ENCODE data around the gene SHKBP1. TPM values are rescaled to one million over a fixed set of nuclear protein-coding genes. Genes with fewer than 3 reads are reported as not detected.

SHKBP1 gene
- total and polyA plus RNA-seq, 9 of the 15 experiments (the other 6 are each of a cell fraction or from before 2014, with no cell fraction given), result 1.2 to 58.1 (median 22.3) TPM

GRCh38 chr19:40598121-40598917, 21.6 kb downstream of the SHKBP1 start (continued):
- no peak for TF ChIP-seq MXI1 (IDR thresholded peaks at IDR 0.05; ENCODE audit: low read depth, low read length)
- peak; percentile 18 for TF ChIP-seq NEUROD1 (IDR thresholded peaks at IDR 0.05; ENCODE audit: borderline replicate concordance, low read depth, low read length, partially characterized antibody)
- TF ChIP-seq, protein P1, sequence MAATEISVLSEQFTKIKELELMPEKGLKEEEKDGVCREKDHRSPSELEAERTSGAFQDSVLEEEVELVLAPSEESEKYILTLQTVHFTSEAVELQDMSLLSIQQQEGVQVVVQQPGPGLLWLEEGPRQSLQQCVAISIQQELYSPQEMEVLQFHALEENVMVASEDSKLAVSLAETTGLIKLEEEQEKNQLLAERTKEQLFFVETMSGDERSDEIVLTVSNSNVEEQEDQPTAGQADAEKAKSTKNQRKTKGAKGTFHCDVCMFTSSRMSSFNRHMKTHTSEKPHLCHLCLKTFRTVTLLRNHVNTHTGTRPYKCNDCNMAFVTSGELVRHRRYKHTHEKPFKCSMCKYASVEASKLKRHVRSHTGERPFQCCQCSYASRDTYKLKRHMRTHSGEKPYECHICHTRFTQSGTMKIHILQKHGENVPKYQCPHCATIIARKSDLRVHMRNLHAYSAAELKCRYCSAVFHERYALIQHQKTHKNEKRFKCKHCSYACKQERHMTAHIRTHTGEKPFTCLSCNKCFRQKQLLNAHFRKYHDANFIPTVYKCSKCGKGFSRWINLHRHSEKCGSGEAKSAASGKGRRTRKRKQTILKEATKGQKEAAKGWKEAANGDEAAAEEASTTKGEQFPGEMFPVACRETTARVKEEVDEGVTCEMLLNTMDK (IDR thresholded peaks at IDR 0.05; ENCODE audit: borderline replicate concordance, insufficient read depth, low read depth, low read length, poor library complexity, severe bottlenecking), result peak; percentile 60
- TF ChIP-seq ID3 (CRISPR knock-in tag; IDR thresholded peaks at IDR 0.05), result no peak
- TF ChIP-seq ID3 (tag; IDR thresholded peaks at IDR 0.05), result no peak
- no peak for TF ChIP-seq ZNF830 (CRISPR knock-in tag; IDR thresholded peaks at IDR 0.05)
- no peak for TF ChIP-seq ZNF398 (CRISPR knock-in tag; IDR thresholded peaks at IDR 0.05)
- no peak for TF ChIP-seq RBM25 (IDR thresholded peaks at IDR 0.05; ENCODE audit: low read depth, low read length, severe bottlenecking)
- TF ChIP-seq HOXB6 (CRISPR knock-in tag; IDR thresholded peaks at IDR 0.05; ENCODE audit: borderline replicate concordance), result no peak
- TF ChIP-seq BMI1 (IDR thresholded peaks at IDR 0.05; ENCODE audit: low read length), result no peak
- TF ChIP-seq GMEB1 (CRISPR knock-in tag; IDR thresholded peaks at IDR 0.05), result no peak
- TF ChIP-seq BRCA1 (IDR thresholded peaks at IDR 0.05), result no peak
- TF ChIP-seq BRCA1 (CRISPR knock-in tag; IDR thresholded peaks at IDR 0.05), result no peak
- peak; percentile 54 for TF ChIP-seq RBFOX2 (IDR thresholded peaks at IDR 0.05; ENCODE audit: low read depth, low read length)
- no peak for TF ChIP-seq PTBP1 (IDR thresholded peaks at IDR 0.05; ENCODE audit: low read depth, low read length)
- TF ChIP-seq, protein P2, sequence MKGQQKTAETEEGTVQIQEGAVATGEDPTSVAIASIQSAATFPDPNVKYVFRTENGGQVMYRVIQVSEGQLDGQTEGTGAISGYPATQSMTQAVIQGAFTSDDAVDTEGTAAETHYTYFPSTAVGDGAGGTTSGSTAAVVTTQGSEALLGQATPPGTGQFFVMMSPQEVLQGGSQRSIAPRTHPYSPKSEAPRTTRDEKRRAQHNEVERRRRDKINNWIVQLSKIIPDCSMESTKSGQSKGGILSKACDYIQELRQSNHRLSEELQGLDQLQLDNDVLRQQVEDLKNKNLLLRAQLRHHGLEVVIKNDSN (CRISPR knock-in tag; IDR thresholded peaks at IDR 0.05), result no peak
- no peak for TF ChIP-seq ZNF780A (CRISPR knock-in tag; IDR thresholded peaks at IDR 0.05)
- no peak for TF ChIP-seq GTF2B (IDR thresholded peaks at IDR 0.05; ENCODE audit: extremely low read depth, insufficient read length)
- no peak for TF ChIP-seq EZH2 (IDR thresholded peaks at IDR 0.05; ENCODE audit: borderline replicate concordance, low read depth, low read length)
- TF ChIP-seq EP400 (IDR thresholded peaks at IDR 0.05), result peak; percentile 37
- peak; percentile 94 for TF ChIP-seq CTBP1 (IDR thresholded peaks at IDR 0.05; ENCODE audit: borderline replicate concordance)

All from K562 (cell line).